HG02798 (cell line): ENCODE results near the gene NSD2.

Experiments
- ATAC-seq: cut with Tn5 transposase; IDR thresholded peaks from one replicate; pipeline ENCODE4 v1.9.1; 2021; ENCODE audit warnings: mild to moderate bottlenecking; ENCODE audit not compliant: unreplicated experiment, poor library complexity

The NSD2 gene

GRCh38 chr4:1964443-1964842 is 93.2 kb downstream of the NSD2 start:
- ATAC-seq: no peak

DNA sequence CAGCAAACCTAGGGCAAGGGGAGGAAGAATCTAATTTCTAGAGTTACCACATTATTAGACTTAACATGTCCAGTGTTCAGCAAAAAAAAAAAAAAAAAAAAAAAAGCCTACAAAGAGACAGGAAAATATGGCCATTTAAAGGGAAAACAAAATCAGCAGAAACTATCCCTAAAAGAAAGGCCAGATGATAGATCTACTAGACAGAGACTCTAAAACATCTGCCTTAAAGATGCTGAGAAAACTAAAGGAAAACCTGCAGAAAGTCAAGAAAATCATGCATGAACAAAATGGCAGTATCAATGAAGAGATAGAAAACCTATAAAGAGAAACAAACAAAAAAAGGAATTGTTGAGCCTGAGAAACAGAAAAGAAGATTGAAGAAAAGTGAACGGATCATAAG is 93.8 kb downstream of the NSD2 start:
- no peak for ATAC-seq

DNA sequence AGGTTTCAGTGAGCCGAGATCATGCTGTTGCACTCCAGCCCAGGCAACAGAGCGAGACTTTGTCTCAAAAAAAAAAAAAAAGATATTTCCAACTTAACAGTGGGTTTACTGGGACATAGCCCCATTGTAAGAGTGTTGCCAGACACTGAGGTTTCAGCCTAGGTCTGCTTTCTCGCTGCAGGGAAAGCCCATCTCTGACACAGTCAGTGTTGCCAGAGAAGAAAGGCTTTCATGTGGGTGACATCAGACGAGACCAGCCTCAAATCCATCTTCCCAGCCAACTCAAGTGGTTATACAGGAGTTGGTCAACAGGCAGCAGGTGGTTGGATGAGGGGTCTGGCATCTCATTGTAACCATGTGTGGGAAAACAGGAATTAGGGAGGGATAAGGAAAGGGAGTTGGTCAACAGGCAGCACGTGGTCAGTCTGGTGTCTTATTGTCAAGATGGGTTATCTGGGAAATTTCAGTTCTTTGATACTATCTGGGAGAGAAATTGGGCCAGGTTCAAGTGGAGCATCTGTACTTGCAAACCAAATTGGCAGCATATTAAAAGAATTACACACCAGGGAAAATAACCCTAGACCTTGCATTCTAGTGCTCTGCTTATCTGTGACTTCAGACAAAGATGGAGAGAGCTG is 96.4 kb downstream of the NSD2 start:
- ATAC-seq: no peak

GRCh38 chr4:1968686-1969295 is 97.6 kb downstream of the NSD2 start:
- no peak for ATAC-seq

DNA sequence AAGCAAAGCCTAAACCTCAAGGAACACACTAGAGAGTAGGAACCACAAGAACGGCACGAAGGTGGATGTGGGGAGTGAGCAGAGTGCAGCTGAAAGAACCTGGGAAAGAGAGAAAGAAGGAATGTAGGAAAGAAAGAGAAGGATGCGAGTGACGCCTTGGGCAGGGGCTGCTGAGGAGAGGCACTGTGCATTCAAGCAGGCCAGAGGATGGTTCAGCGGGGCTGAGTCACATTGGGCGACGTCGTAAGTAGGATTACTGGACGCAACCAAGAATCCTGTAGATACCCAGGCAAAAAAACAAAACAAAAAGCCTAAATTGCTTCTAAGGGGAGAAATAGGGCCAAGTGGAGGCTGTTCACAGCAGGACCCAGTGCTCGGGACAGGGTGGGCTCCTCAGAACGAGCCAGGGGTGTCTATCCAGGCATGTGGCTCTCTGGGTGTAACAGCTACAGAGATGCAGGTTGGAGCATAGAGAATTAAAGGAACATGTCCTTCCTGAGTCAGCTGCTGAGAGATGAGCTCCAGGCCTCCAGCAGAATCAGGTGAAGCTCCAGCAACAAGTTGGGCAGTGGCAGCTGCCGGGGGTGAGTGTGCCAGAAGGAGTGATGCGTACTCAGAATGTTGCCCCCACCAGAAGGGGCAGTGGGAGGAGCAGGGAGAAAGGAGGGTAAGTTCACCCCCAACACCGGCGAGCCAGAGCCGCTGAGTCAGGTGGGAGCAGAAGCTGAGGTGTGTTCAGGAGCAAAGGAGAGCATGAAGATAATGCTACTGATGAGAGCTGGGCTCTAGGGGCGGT is 98.9 kb downstream of the NSD2 start:
- no peak for ATAC-seq

DNA sequence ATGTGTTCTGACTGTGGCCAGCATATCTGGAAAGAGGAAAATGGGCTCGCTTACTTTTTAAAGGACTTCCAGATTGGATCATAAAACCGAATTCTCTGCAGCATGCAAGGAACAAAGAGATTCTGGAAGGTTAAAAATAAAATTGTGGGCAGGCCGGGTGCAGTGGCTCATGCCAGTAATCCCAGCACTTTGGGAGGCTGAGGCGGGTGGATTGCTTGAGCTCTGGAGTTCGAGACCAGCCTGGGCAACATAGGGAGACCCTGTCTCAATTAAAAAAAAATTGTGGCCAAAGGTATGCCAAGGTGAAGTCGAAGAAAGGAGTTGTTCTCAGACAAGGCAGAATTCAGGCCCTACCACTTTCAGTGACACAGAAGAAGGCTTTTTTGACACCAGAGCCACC is 99.7 kb downstream of the NSD2 start:
- ATAC-seq: no peak

- no peak for ATAC-seq
Observed at GRCh38 chr4:1971456-1972200, 100.4 kb downstream of the NSD2 start.

GRCh38 chr4:1972414-1972813 is 101.2 kb downstream of the NSD2 start:
- ATAC-seq: no peak

DNA sequence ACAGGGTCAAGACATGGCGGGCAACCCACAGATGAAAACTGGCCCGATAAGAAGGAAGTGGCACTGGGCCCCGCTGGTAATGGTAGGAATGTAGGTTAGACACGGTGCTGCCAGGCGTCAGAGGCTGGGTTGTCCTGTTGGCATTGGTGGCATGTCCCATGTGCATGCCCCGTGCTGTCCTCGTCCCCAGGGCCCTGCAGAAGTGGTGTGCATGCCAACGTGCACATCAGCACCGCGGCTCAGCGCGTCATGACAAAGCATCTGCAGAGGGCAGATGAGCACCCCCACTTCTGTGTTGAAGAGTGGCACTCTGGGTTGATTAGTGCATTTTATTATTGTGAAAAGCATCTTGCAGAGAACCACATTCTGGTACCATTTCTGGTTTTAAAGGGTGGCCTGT is 102.0 kb downstream of the NSD2 start:
- ATAC-seq: no peak

DNA sequence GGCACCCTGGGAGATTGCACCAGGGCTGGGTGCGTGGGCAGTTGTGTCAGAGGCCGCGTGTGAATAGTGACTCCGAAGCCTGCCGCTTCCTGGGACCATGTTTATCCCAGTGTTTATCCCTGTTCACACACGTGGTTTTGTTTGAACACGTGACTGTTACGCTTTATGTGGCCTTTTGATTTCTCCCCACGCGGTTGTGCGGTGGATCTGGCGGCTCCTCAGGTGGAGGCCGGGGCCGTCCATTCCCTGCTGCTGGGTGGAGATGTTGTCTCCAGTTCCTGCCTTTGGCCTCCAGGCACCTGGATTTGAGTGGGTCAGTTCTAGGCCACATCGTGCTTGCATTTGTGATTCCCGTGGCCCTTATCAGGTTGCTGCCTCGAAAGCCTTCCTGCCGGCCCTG is 102.5 kb downstream of the NSD2 start:
- no peak for ATAC-seq

GRCh38 chr4:1974840-1975239 is 103.6 kb downstream of the NSD2 start:
- no peak for ATAC-seq

DNA sequence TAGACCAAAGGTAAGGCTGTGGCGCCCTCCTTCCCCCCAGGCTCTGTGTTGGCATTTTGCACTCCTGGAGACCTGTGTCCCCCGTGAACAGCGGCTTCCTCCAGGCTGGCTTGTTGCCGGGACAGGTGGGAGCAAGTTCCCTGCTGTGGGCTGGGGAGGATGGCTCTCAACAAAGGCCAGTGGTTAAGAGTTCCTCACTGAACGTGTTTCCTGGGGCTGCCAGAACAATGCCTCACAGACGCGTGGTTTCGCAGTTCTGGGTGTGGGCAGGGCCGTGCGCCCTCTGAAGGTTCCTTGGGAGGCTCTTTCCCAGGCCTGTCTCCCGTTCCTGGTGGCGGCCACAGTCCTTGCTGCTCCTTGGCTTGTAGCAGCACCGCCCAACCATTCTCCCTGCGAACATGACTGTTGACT is 104.2 kb downstream of the NSD2 start:
- ATAC-seq: no peak

- no peak for ATAC-seq
Observed at GRCh38 chr4:1975880-1976279, 104.7 kb downstream of the NSD2 start.

DNA sequence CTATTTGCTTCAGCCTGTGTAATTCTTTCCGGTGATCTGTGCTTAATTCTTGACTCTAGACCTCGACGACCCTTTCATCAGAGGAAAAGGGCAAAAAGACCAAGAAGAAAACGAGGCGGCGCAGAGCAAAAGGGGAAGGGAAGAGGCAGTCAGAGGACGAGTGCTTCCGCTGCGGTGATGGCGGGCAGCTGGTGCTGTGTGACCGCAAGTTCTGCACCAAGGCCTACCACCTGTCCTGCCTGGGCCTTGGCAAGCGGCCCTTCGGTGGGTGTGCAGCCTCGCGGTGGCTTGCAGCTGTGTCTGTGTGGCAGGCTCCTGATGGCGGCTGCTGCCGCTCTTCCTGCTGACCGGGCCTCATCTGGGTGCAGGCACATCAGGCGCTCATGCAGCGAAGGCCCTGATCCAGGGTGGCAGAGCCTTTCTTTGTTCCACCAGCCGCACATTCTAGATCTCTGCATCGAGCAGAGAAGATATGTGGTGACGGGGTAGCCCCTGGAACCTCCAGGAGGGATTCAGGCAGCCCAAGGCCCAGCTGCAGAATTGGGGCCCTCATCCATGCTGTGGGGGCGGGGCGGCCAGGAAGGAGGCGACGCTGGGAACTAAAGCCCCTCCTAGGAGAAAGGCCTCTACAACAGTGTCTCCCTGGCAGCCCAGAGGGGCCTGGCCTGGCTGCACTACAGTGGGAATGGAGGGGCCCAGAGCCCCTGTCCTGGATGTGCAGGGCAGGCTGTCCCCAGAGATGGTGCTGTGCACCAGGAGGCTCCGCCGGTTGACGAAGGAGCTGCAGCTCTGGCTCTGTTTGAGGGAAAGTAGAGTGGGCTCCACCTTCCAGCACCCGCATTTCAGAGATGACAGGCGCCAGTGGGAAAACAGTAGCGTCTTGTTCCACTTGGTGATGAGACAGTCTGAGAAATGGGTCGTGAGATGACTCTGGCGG is 105.5 kb downstream of the NSD2 start:
- no peak for ATAC-seq

GRCh38 chr4:1978226-1978625 is 107.0 kb downstream of the NSD2 start:
- no peak for ATAC-seq

GRCh38 chr4:1978741-1979476 is 107.7 kb downstream of the NSD2 start:
- ATAC-seq: no peak

DNA sequence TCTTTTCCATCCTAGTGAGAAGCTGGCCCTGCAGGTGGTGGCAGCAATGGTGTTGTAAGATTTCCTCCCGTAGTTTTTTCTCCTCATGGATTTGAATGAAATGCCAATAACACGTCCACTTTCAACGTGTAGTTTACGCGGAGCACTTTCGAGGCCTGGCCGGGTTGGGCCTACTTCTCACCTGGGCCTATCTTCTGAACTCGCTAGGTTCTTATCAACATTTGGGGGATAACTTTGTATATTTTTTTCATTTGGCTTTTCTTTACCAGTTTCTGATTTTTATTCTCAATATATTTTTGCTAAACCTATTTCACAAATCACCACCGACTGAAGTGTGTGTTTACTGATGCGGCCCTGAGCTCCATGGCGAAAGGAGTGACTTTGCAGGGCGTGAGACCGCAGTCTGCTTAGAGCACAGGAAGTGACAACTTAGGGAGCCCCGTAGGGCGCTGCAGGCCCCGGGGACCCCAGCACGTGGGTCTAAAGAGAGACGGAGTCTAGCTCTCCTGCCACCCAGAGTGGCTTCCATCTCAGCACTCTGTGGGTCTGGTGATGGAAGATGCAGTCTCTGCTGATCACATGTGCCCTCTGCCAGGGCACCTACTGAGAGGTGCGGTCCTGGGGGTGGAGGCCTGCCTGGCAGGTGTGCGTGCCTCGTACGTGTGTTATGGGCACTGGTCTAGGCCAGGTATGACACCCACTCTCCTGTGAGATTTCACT is 108.4 kb downstream of the NSD2 start:
- no peak for ATAC-seq

DNA sequence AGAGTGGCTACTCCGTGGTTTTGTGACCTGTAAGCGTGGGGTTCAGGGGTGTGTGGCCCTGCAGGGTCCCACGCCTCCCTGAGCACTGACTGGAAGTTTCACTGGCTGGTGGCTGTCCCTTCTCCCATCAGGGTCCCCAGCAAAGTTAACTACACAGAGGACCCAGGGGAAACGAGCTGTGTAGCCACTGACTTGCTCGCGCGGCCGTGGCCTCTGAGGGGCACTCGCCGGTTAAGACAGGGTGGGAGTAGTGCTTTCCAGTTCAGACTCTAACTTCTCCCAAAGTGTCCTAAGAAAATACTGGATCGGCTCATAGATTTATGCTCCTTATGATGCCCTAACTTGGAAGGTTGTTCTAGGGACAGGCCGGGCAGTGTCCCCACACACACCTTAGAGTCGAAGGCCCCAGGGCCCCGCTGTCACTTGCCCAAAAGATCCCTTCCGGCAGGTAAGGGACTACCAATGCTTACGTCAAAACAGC is 109.4 kb downstream of the NSD2 start:
- ATAC-seq: no peak
